IMR-90 (cell line): Measurements from ENCODE around the gene PAK4. TPM values are rescaled to one million over a fixed set of nuclear protein-coding genes. Genes with fewer than 3 reads are reported as not detected.

Experiments
- ATAC-seq: fragments of 200-7000 bp; cut with Tn5 transposase; 2 replicates; pipeline ENCODE4 v1.9.1; 2020; ENCODE audit warnings: low read depth, mild to moderate bottlenecking, moderate library complexity
- BruUV-seq: library from RNA; stranded (reverse); fragments of 400-500 nt; replicated peaks from 2 replicates; lab custom pipeline; 2021; lab: Mats Ljungman, UMichigan
- CTCF ChIA-PET: fragments of 300-600 bp; formaldehyde crosslinking; extraction: SDS; loops from one replicate; lab custom pipeline; 2021; ENCODE audit warnings: antibody characterized with exemption; lab: Yijun Ruan, JAX
- POLR2A ChIA-PET: fragments of 300-600 bp; sonication (Branson Sonifier 250); formaldehyde crosslinking; loops from one replicate; lab custom pipeline; 2022; ENCODE audit warnings: antibody characterized with exemption; ENCODE audit not compliant: unreplicated experiment; lab: Charles Lee
- DNase-seq: peaks from one replicate; pipeline ENCODE4 v3.0.0; 2013
- H2AFZ ChIP-seq: replicated peaks from 2 replicates; pipeline ENCODE3; 2013; ENCODE audit warnings: low read length, mild to moderate bottlenecking; ENCODE audit not compliant: poor library complexity
- H2AK5ac ChIP-seq: 2 replicates; pipeline ENCODE4 v1.6.1; 2013; ENCODE audit warnings: low read depth, low read length, inconsistent platforms
- H2AK9ac ChIP-seq: replicated peaks from 2 replicates; pipeline ENCODE3; 2013; ENCODE audit warnings: mild to moderate bottlenecking, low read depth, low read length, moderate library complexity; ENCODE audit not compliant: poor library complexity
- H2BK120ac ChIP-seq: 2 replicates; pipeline ENCODE4 v1.6.1; 2013; ENCODE audit warnings: low read depth, low read length, inconsistent platforms
- H2BK15ac ChIP-seq: 3 replicates; pipeline ENCODE4 v1.6.1; 2013; ENCODE audit warnings: low read depth, low read length, inconsistent platforms
- H2BK20ac ChIP-seq: 2 replicates; pipeline ENCODE4 v1.6.1; 2013; ENCODE audit warnings: low read depth, mild to moderate bottlenecking, inconsistent platforms, low read length, moderate library complexity
- H2BK5ac ChIP-seq: 2 replicates; pipeline ENCODE4 v1.6.1; 2013; ENCODE audit warnings: mild to moderate bottlenecking, low read depth, low read length, inconsistent platforms; ENCODE audit not compliant: poor library complexity, severe bottlenecking
- H3K14ac ChIP-seq: replicated peaks from 2 replicates; pipeline ENCODE4 v1.6.1; 2013; ENCODE audit warnings: low read depth, low read length, inconsistent platforms
- H3K18ac ChIP-seq: 2 replicates; pipeline ENCODE4 v1.6.1; 2013; ENCODE audit warnings: low read depth, low read length, control low read depth
- H3K23ac ChIP-seq: 2 replicates; pipeline ENCODE4 v1.6.1; 2013; ENCODE audit warnings: low read depth, low read length, inconsistent platforms
- H3K27ac ChIP-seq: 2 replicates; pipeline ENCODE4 v1.5.1; 2013; ENCODE audit warnings: mild to moderate bottlenecking, control low read depth, low read length; ENCODE audit not compliant: insufficient read depth
- H3K27me3 ChIP-seq: 2 replicates; pipeline ENCODE4 v1.6.1; 2013; ENCODE audit warnings: low read length; ENCODE audit not compliant: control insufficient read depth, insufficient read depth
- H3K36me3 ChIP-seq: 2 replicates; pipeline ENCODE4 v1.6.1; 2013; ENCODE audit warnings: low read length, mixed read lengths; ENCODE audit not compliant: control insufficient read depth, insufficient read depth
- H3K4ac ChIP-seq: 2 replicates; pipeline ENCODE4 v1.6.1; 2013; ENCODE audit warnings: low read depth, low read length, inconsistent platforms
- H3K4me1 ChIP-seq: 2 replicates; pipeline ENCODE4 v1.6.1; 2013; ENCODE audit warnings: low read length, mixed read lengths; ENCODE audit not compliant: control insufficient read depth, insufficient read depth
- H3K4me2 ChIP-seq: 2 replicates; pipeline ENCODE4 v1.6.1; 2013; ENCODE audit warnings: low read depth, mild to moderate bottlenecking, control low read depth, low read length, moderate library complexity
- H3K4me3 ChIP-seq: 2 replicates; pipeline ENCODE4 v1.5.1; 2013; ENCODE audit warnings: low read depth, mild to moderate bottlenecking, control low read depth, low read length, moderate library complexity; ENCODE audit not compliant: insufficient read depth
- H3K56ac ChIP-seq: 2 replicates; pipeline ENCODE4 v1.6.1; 2013; ENCODE audit warnings: low read length, inconsistent platforms; ENCODE audit not compliant: insufficient read depth; ENCODE audit errors: extremely low read depth
- H3K79me1 ChIP-seq, 2 experiments: 2 replicates each; pipeline ENCODE4 v1.6.1; 2013; ENCODE audit warnings: low read length in 2 of 2, inconsistent platforms in 1 of 2, low read depth in 1 of 2
- H3K9ac ChIP-seq: 2 replicates; pipeline ENCODE4 v1.6.1; 2013; ENCODE audit warnings: low read depth, low read length, control low read depth
- H3K9me1 ChIP-seq: 2 replicates; pipeline ENCODE4 v1.6.1; 2013; ENCODE audit warnings: low read length, inconsistent platforms; ENCODE audit not compliant: insufficient read depth
- H3K9me3 ChIP-seq: 2 replicates; pipeline ENCODE4 v1.6.1; 2013; ENCODE audit warnings: low read length; ENCODE audit not compliant: control insufficient read depth, insufficient read depth
- H4K20me1 ChIP-seq: 2 replicates; pipeline ENCODE4 v1.6.1; 2013; ENCODE audit warnings: low read length, inconsistent platforms; ENCODE audit not compliant: insufficient read depth
- H4K5ac ChIP-seq: 2 replicates; pipeline ENCODE4 v1.6.1; 2013; ENCODE audit warnings: mild to moderate bottlenecking, low read depth, low read length, control low read depth
- H4K8ac ChIP-seq, 2 experiments: 2 replicates each; pipeline ENCODE4 v1.6.1; 2013; ENCODE audit warnings: low read depth in 2 of 2, low read length in 2 of 2, control low read depth in 1 of 2, inconsistent platforms in 1 of 2
- H4K91ac ChIP-seq: 2 replicates; pipeline ENCODE4 v1.6.1; 2013; ENCODE audit warnings: low read depth, low read length, inconsistent platforms; ENCODE audit not compliant: insufficient read depth
- BHLHE40 ChIP-seq: fragments of 150-350 bp; IDR thresholded peaks from 2 replicates; pipeline ENCODE4 v1.6.1; 2016; ENCODE audit warnings: mild to moderate bottlenecking, low read depth, low read length
- CHD1 ChIP-seq: IDR thresholded peaks from 2 replicates; pipeline ENCODE4 v1.6.1; 2012; ENCODE audit warnings: low read depth, low read length, improper control_type of control experiment
- ELK1 ChIP-seq: fragments of 150-350 bp; IDR thresholded peaks from 2 replicates; pipeline ENCODE4 v1.6.1; 2016; ENCODE audit warnings: low read depth, mild to moderate bottlenecking, low read length, moderate library complexity, borderline replicate concordance
- MAFK ChIP-seq: IDR thresholded peaks from 2 replicates; pipeline ENCODE4 v1.6.1; 2012; ENCODE audit warnings: low read depth, low read length, improper control_type of control experiment
- MXI1 ChIP-seq: IDR thresholded peaks from 2 replicates; pipeline ENCODE4 v1.6.1; 2012; ENCODE audit warnings: low read depth, mild to moderate bottlenecking, low read length, moderate library complexity, borderline replicate concordance
- NFE2L2 ChIP-seq: fragments of 150-350 bp; IDR thresholded peaks from 2 replicates; pipeline ENCODE4 v1.6.1; 2016; ENCODE audit warnings: low read depth, mild to moderate bottlenecking, low read length
- RAD21 ChIP-seq: IDR thresholded peaks from 2 replicates; pipeline ENCODE4 v1.6.1; 2012; ENCODE audit warnings: low read length, improper control_type of control experiment
- RCOR1 ChIP-seq: IDR thresholded peaks from 2 replicates; pipeline ENCODE4 v1.6.1; 2012; ENCODE audit warnings: mild to moderate bottlenecking, low read length, improper control_type of control experiment; ENCODE audit not compliant: insufficient replicate concordance
- SMC3 ChIP-seq: fragments of 150-350 bp; IDR thresholded peaks from 2 replicates; pipeline ENCODE4 v1.6.1; 2016; ENCODE audit warnings: low read depth, mild to moderate bottlenecking, antibody characterized with exemption, low read length, moderate library complexity
- WGBS, 2 experiments: methylation state at CpG; one replicate each; pipeline versions ENCODE4 v1.1.5 to v1.1.7; 2013; ENCODE audit warnings: missing lambda C conversion rate in 2 of 2; ENCODE audit not compliant: insufficient read length in 1 of 2; ENCODE audit errors: extremely low coverage in 2 of 2; 5-methylcytosine and 5-hydroxymethylcytosine counted together
- dilution Hi-C: fragments of 300-500 bp; cut with HindIII; formaldehyde crosslinking; loops from one replicate; pipeline ENCODE4 v1.14.3; 2018; ENCODE audit warnings: low sequenced_read_pairs; ENCODE audit not compliant: unreplicated experiment
- in situ Hi-C: fragments of 300-500 bp; cut with MboI; formaldehyde crosslinking; loops from 3 replicates; pipeline ENCODE4 v1.14.3; 2019; ENCODE audit warnings: low sequenced_read_pairs, inconsistent platforms, mixed read lengths
- intact Hi-C: fragments of 100-400 bp; cut with micrococcal nuclease; formaldehyde crosslinking; loops from 2 replicates; pipeline ENCODE4 v1.10.0; 2022
- polyA plus RNA-seq, 3 experiments: library from polyadenylated mRNA; depleted of rRNA; stranded (reverse); fragments of >200 nt; gene quantifications; 2 replicates each; pipeline ENCODE4 v1.2.3, GENCODE V29; 2012; ENCODE audit warnings: low replicate concordance in 1 of 3
- total RNA-seq: library from RNA; depleted of rRNA; stranded (reverse); fragments of >200 nt; gene quantifications from 2 replicates; pipeline ENCODE4 v1.2.3, GENCODE V29; 2012
- TF ChIP-seq, protein P1 (sequence below): fragments of 150-350 bp; IDR thresholded peaks from 2 replicates; pipeline ENCODE4 v1.6.1; 2017; ENCODE audit warnings: mild to moderate bottlenecking, antibody characterized with exemption, low read length, low read depth

Gene PAK4
- total and polyA plus RNA-seq, 2 of the 4 experiments (the other 2 are of a cell fraction) = 2.0 to 27.2 TPM

DNA sequence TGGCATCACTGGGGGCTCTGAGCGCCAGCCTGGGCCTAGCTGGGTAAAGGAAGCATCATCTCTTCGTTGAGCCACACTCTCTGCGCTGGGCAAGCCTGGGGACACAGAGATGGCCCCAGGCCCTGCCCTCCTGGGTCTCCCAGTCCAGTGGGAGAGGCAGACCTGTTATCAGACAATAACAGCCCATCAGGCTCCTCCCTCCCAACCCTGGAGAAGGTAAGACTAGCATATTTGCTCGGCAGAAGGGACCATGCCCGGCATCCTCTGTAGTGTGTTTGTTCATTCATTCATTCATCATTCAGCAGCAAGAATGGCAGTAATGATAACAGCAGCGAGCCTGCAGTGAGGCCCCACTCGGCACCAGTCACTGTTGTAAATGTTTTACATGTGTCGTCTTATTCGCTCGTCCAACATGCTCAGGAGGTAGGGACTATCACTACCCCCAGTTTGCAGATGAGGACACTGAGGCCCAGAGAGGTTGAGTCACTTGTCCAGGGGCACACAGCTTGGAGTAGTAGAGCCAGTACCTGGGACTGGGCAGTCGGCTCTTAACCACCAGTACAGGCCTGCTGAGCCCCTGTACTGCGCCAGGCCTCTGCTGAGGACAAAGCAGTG is 33.2 kb downstream of the PAK4 start:
- no peak overlapping the region; the same call in 1 of the 2 replicates for H3K56ac ChIP-seq
- H4K5ac ChIP-seq = no peak overlapping the region
- no peak overlapping the region for H3K4me2 ChIP-seq
- H3K18ac ChIP-seq = no peak overlapping the region
- ChIA-PET POLR2A (no interaction called here), CTCF (no interaction called here)
- no peak overlapping the region for H2BK15ac ChIP-seq
- H2AK5ac ChIP-seq = no peak overlapping the region
- intact Hi-C loops (no loop called here), in situ Hi-C loops (no loop called here), dilution Hi-C loops (no loop called here)
- no peak overlapping the region for H2BK5ac ChIP-seq
- no peak overlapping the region for H3K23ac ChIP-seq
- H3K27ac ChIP-seq = no peak overlapping the region
- no peak overlapping the region for H3K14ac ChIP-seq
- H2AK9ac ChIP-seq = no peak overlapping the region
- no peak for TF ChIP-seq CHD1
- TF ChIP-seq RCOR1 = no peak
- TF ChIP-seq MXI1 = no peak
- TF ChIP-seq BHLHE40 = no peak
- TF ChIP-seq RAD21 = no peak
- no peak for TF ChIP-seq MAFK
- no peak for TF ChIP-seq ELK1
- no peak for TF ChIP-seq SMC3
- TF ChIP-seq, protein P1, sequence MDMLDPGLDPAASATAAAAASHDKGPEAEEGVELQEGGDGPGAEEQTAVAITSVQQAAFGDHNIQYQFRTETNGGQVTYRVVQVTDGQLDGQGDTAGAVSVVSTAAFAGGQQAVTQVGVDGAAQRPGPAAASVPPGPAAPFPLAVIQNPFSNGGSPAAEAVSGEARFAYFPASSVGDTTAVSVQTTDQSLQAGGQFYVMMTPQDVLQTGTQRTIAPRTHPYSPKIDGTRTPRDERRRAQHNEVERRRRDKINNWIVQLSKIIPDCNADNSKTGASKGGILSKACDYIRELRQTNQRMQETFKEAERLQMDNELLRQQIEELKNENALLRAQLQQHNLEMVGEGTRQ = no peak
- TF ChIP-seq NFE2L2 = no peak
- H3K36me3 ChIP-seq = no peaks in the 10 kb centered on the region
- H3K9me3 ChIP-seq = no peaks in the 10 kb centered on the region
- H4K91ac ChIP-seq = no peak overlapping the region
- H3K9me1 ChIP-seq = peaks cover 30% of the 10 kb centered on the region
- H2BK120ac ChIP-seq = no peak overlapping the region
- H2BK20ac ChIP-seq = no peak overlapping the region
- peaks cover 60% of the 10 kb centered on the region for H4K20me1 ChIP-seq
- H3K4me1 ChIP-seq = peaks cover 26% of the 10 kb centered on the region
- 51% methylated on average over 2 of the region's 12 CpGs; no CpG with 5 or more reads in 1 of the 2 experiments for WGBS, 2 experiments
- H3K27me3 ChIP-seq = no peaks in the 10 kb centered on the region
- BruUV-seq = no TSS peak
- peak overlapping the region; percentile 37 for H2AFZ ChIP-seq
- no peak overlapping the region for H3K9ac ChIP-seq
- H3K4me3 ChIP-seq = no peak overlapping the region
- H4K8ac ChIP-seq = no peak overlapping the region
- ATAC-seq = no peak
- DNase-seq = no peak
- no peak overlapping the region for H3K4ac ChIP-seq
- H3K79me1 ChIP-seq = peaks cover 43 to 93% of the 10 kb centered on the region in 2 experiments
